Ishikawa (cell line): ENCODE results near the gene SSTR3.

Experiments used
- CEBPB ChIP-seq: IDR thresholded peaks from 2 replicates; pipeline ENCODE4 v1.6.1; 2012
- CREB1 ChIP-seq: IDR thresholded peaks from 2 replicates; pipeline ENCODE4 v1.6.1; 2012; ENCODE audit warnings: low read depth
- EGR1 ChIP-seq: IDR thresholded peaks from 2 replicates; pipeline ENCODE4 v1.6.1; 2012
- EP300 ChIP-seq: IDR thresholded peaks from 2 replicates; pipeline ENCODE4 v1.6.1; 2012; ENCODE audit warnings: borderline replicate concordance
- FOXM1 ChIP-seq: IDR thresholded peaks from 2 replicates; pipeline ENCODE4 v1.6.1; 2012; ENCODE audit warnings: low read depth, borderline replicate concordance
- MAX ChIP-seq: IDR thresholded peaks from 2 replicates; pipeline ENCODE4 v1.6.1; 2012
- NFIC ChIP-seq: IDR thresholded peaks from 2 replicates; pipeline ENCODE4 v1.6.1; 2012
- RAD21 ChIP-seq: IDR thresholded peaks from 2 replicates; pipeline ENCODE4 v1.6.1; 2012; ENCODE audit warnings: low read depth
- REST ChIP-seq: IDR thresholded peaks from 2 replicates; pipeline ENCODE4 v1.6.1; 2012; ENCODE audit warnings: low read depth, mild to moderate bottlenecking
- TAF1 ChIP-seq: IDR thresholded peaks from 2 replicates; pipeline ENCODE4 v1.6.1; 2012; ENCODE audit warnings: low read depth, mild to moderate bottlenecking
- TCF12 ChIP-seq: IDR thresholded peaks from 2 replicates; pipeline ENCODE4 v1.6.1; 2012; ENCODE audit warnings: low read depth
- USF1 ChIP-seq: IDR thresholded peaks from 2 replicates; pipeline ENCODE4 v1.6.1; 2012
- YY1 ChIP-seq: IDR thresholded peaks from 2 replicates; pipeline ENCODE4 v1.6.1; 2012; ENCODE audit warnings: low read depth
- ZBTB7A ChIP-seq: IDR thresholded peaks from 2 replicates; pipeline ENCODE4 v1.6.1; 2012; ENCODE audit warnings: low read depth

GRCh38 chr22:37206118-37206840, 6.0 kb downstream of the SSTR3 start:
- TF ChIP-seq MAX, result no peak
- no peak for TF ChIP-seq CREB1
- no peak for TF ChIP-seq EGR1
- no peak for TF ChIP-seq YY1
- no peak for TF ChIP-seq REST
- no peak for TF ChIP-seq USF1
- TF ChIP-seq RAD21, result no peak
- TF ChIP-seq FOXM1, result no peak
- no peak for TF ChIP-seq EP300
- TF ChIP-seq NFIC, result no peak
- TF ChIP-seq TAF1, result no peak
- TF ChIP-seq ZBTB7A, result no peak
- TF ChIP-seq TCF12, result no peak
- no peak for TF ChIP-seq CEBPB
